HG02642 (cell line): Measurements from ENCODE around the gene PRKAG2.
A peak's percentile ranks its signal among the peaks of the same experiment; 100 is the strongest.
"Not testable (repeated sequence)": the region's sequence is repeated elsewhere in the genome, so short reads cannot be mapped to it uniquely, and the experiment has no call there.

Experiments used
- ATAC-seq: cut with Tn5 transposase; IDR thresholded peaks from one replicate; pipeline ENCODE4 v1.9.1; 2021; ENCODE audit warnings: mild to moderate bottlenecking; ENCODE audit not compliant: unreplicated experiment, poor library complexity

PRKAG2 gene

DNA sequence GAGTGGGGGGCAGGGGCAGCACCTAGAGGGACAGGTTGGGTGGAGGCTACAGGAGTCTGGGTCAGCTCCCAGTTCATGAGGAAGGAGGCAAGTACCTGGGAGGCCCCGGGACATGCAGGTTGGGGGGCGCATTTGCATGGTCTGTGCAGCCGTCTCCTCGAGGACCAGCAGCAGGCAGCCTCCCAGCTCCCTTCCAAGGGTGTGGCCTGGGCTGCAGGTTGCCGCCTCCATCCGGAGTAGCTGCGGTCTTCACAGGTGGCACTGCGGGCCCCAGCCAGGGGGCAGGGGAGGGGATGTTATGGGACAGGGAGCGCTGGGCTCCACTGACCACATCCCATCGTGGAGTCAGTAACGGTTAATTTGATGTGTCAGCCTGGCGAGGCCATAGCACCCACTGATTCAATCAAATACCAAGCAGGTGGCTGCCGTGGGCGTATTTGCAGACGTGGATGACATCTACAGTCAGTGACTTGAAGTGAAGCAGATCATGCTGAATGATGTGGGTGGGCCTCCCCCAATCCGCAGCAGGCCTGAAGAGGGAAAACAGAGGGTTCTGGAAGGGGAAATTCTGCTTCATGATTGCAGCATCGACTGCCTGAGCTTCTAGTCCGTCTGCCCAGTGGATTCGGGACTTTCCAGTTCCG, 81.6 kb downstream of the PRKAG2 start:
- ATAC-seq = no peak

- no peak for ATAC-seq
These were observed 82.3 kb downstream of the PRKAG2 start for GRCh38 chr7:151794508-151795167.

- no peak for ATAC-seq
These were observed 82.9 kb downstream of the PRKAG2 start for GRCh38 chr7:151793991-151794507.

DNA sequence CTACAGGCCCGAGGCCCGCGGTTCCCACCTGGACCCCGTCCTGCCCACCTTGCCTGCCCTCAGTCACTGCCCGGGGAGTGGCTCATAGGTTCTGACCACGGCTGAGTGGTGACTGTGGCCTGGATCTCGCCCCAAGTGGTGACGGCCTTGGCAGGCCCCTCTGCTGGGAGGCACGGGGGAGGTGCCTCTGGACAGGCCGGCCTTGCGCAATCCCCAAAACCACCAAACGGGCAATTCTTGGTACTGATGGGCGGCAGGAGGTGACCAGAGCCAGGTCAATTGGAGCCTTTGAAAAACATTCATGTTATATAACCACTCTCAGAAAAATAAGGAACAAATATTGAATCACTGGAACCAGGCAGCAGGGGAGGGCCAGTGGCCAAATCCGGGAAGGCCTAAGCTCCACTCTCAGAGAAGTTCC, 83.4 kb downstream of the PRKAG2 start:
- ATAC-seq = no peak

- ATAC-seq = no peak
These were observed 84.3 kb downstream of the PRKAG2 start for GRCh38 chr7:151792636-151793035.

DNA sequence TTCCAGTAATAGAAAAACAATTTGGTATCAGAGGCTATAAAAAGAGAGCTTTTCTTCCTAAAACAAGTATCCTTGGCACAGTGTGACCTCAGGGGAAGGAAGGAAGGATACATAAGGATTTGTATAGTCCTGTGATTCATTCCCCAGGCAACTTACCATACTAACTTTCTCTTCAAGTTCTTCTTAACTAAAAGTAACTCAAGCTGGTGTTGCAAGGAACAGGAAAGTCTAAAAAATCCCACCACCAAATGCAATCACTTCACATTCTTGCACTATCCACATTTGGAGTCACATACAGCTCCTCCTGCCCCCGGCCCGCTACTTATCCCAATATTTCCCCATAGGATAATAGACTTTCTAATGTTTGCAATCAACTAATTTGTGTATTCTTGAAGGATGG, 84.8 kb downstream of the PRKAG2 start:
- no peak for ATAC-seq

DNA sequence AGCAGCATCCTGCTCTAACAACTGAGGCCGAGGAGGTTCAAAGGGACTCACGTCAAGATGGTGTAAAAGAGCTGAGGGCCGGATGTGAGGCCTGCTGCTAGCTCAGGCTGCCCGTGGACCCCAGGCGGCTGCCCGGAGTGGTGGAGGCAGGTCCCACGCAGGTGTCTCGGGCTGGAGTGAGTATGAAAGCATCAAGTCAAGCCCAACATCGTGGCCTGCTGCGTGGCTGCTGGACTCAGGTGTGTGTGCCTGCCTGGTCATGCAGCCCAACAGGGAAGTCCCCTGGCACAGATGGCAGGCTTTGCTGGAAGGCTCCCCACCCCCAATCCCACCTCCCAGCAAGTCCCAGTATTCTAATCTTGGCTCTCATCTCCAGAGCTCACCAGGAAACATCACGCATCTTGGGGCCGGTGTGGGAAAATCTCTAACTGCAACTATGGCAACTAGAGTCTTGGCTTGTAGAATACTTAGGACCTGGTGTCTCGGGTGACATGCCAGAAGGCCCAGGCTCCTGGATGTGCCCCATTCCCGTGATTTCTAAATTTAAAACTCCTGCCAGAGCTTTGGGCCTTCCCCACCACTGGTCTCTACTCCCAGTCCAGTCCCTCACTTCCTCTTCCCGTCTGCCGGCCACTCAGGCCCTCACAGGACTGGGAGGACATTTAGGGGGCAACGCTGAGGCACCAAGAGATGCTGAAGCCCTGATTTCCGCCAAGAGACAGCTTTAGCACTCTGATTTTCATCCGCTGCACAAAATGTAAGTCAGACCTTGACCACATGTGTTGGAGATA, 85.9 kb downstream of the PRKAG2 start:
- ATAC-seq = no peak

GRCh38 chr7:151790095-151790829, 86.7 kb downstream of the PRKAG2 start:
- no peak for ATAC-seq

GRCh38 chr7:151789380-151789947, 87.5 kb downstream of the PRKAG2 start:
- no peak for ATAC-seq

DNA sequence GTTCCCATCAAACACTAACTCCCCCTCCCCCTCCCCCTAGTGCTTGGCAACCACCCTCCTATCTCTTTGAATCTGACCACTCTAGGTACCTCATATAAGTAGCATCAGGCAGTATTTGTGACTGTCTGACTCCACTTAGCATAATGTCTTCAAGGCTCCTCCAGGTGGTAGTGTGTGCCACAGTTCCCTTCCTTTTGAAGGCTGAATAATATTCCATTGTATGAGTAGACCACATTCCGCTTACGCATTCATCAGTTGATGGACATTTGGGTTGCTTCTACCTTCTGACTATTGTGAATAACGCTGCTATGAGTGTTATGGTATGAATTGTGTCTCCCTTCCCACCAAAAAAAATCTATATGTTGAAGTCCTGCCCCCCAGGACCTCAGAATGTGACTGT, 89.6 kb downstream of the PRKAG2 start:
- no peak for ATAC-seq

GRCh38 chr7:151786936-151787335, 90.0 kb downstream of the PRKAG2 start:
- ATAC-seq = no peak

- ATAC-seq = no peak
These were observed 90.7 kb downstream of the PRKAG2 start for GRCh38 chr7:151786241-151786640.

DNA sequence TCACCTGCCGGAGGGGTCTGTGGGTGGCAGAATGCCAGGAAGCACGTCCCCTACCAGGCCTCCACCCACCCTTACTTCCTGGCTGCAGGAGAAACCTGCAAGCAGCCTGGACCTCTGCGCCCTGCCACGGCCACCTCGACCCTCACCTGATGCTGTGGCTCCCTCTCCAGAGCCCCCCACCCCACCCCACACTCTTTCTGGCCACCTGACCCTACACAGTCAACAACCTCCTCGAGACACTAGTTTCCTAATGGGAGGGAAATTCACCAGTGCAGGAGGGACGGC, 91.3 kb downstream of the PRKAG2 start:
- no peak for ATAC-seq

DNA sequence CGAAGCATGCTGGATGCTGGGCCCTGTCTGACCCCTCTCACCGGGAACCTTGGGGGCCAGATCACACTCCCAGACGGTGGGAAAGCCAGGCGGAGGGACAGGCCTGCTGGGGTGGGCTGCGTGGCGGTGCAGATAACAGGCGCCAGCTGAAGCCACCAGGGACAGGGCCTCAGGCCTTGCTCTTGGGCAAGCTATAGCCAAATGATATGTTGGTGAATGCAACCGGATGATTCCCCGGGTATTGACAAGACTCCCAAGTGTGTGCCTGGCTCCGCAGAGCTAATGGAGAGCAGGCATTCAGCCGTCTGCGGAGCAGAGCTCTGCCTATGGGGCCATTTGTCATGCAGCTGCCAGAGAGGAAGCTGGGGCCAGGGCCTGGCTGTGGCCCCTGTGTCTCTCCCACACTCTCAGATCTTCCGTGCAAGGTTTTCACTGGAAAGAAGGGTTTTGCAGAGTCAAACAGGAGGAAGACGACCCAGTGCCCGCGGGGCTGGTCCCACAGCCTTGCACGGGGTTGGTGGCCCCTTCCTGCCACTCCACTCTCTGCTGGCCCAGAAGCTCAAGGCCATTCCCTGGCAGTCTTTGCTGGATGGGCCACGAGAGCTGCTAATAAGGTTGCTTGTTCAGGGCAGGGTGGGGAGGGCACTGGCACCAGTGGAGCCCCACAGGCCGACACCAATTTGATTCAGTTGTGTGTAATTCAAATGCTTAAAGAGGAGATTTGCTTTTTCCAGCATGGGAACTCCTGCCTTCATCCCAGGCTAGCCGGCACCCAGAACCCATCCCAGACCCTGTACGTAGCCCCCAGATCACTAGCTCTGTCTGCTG, 91.8 kb downstream of the PRKAG2 start:
- no peak for ATAC-seq

GRCh38 chr7:151783958-151784575, 92.8 kb downstream of the PRKAG2 start:
- no peak for ATAC-seq

DNA sequence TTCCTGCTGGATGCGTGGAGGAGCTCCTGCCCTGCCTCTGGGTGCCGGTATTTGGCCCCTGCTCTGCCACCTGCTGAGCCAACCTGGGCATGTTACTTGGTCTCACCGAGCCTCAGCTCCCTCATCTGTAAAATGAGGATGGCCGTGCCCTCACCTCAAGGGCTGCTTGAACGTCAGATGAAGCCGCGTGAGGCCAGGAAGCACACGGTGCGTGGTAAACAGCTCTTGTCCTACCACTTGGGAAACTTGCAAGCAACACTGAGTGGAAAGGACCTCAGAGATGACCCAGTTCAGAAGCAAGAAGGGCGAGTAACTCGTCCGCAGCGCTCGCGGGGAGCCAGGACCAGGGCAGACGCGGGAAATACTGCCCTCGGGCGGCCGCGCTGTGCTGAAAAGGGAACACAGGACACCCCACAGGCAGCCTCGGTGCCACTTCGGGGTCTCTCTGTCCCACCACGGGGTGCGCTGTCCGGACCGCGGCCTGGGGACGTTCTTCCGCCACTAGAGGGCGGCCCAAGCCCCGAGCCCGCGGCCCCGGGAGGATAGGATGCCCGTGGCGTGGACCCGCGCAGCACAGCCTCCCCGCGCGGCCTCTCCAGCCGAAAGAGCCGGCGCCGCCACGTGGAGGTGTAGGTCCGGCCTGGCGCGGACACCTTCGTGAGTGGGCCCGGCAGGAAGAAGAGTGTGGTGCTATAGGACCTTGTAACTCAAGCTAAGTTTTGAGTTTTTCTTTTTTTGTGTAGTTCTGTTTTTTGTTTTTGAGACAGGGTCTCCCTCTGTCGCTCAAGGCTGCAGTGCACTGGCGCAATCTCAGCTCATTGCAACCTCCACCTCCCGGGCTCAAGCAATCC, 94.1 kb downstream of the PRKAG2 start:
- ATAC-seq = peak; percentile 88

DNA sequence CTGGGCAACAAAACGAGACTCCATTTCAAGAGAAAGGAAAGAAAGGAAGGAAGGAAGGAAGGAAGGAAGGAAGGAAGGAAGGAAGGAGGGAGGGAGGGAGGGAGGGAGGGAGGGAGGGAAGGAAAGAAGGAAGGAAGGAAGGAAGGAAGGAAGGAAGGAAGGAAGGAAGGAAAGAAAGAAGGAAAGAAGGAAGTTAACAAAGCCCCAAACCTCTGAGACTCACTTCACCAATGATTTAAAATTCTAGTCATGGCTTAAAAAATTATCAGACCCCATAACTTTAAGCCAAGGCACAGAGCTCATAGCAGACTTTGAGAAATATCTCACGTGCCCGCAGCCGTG, 94.7 kb downstream of the PRKAG2 start:
- ATAC-seq = not testable (repeated sequence)

DNA sequence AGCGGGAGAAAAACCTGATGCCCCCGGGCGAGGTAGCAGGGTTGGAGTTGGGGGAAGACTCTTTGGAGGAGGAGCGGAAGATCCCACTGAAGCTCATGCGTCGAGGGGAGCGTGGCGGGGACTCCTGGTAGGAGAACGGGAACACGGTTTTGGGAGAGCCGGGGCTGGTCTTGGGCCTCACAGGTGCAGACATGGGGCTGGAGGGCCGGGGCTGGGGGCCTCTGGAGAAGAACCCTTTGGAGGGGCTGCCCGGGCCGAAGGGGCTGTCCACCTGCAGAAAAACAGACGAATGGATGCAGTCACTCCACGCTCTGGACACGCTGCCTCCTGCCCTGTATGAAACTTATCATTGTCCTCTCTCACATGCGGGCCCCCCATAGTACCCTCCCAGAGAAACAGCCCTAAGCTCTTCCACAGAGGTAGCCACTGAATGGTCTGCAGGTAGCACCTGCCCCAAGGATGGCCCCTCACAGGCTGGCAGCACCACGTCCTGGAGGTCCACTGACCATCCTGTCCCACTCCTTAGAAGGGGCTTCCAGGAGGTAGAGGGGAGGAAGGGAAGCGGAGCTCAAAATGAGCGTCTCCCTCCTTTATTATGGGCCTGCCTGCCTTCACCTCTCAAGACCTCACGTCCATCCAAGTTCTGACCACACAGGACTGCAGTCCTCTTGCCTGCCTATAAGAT, 95.6 kb downstream of the PRKAG2 start:
- no peak for ATAC-seq
